K562 (cell line): ENCODE measurements around the gene SFRP5. TPM values are rescaled to one million over a fixed set of nuclear protein-coding genes. Genes with fewer than 3 reads are reported as not detected.

Experiments
- BRF1 ChIP-seq: IDR thresholded peaks from 3 replicates; pipeline ENCODE4 v1.6.1; 2011; ENCODE audit warnings: borderline replicate concordance, mild to moderate bottlenecking; ENCODE audit not compliant: insufficient read length; ENCODE audit errors: extremely low read depth
- FOXJ2 ChIP-seq: fragments of 200-800 bp; sonication (Bioruptor generic); IDR thresholded peaks from 2 replicates; pipeline ENCODE4 v1.6.1; 2016; ENCODE audit warnings: missing genetic modification characterization, missing compliant biosample characterization
- FOXK2 ChIP-seq, 2 experiments: fragments of 450-650 bp; IDR thresholded peaks in 1 of 2; conservative IDR thresholded peaks in 1 of 2; 2 replicates each; pipeline ENCODE4 v1.6.1; 2016; ENCODE audit warnings: low read depth in 2 of 2, mild to moderate bottlenecking in 1 of 2
- SMAD4 ChIP-seq: fragments of 250-450 bp; sonication (Bioruptor Pico); conservative IDR thresholded peaks from 2 replicates; pipeline ENCODE4 v1.8.0; 2021; ENCODE audit warnings: inconsistent platforms, mild to moderate bottlenecking, moderate library complexity
- ZNF696 ChIP-seq: fragments of 250-450 bp; sonication (Bioruptor Pico); conservative IDR thresholded peaks from 2 replicates; pipeline ENCODE4 v1.4.0; 2020; ENCODE audit warnings: mild to moderate bottlenecking, moderate library complexity
- ZNF77 ChIP-seq: fragments of 250-450 bp; sonication (Bioruptor Pico); IDR thresholded peaks from 2 replicates; pipeline ENCODE4 v1.5.0; 2020
- ZZZ3 ChIP-seq: fragments of 450-650 bp; IDR thresholded peaks from 2 replicates; pipeline ENCODE4 v1.6.1; 2016; ENCODE audit warnings: antibody characterized with exemption, mild to moderate bottlenecking, moderate library complexity
- polyA plus RNA-seq, 8 experiments: library from polyadenylated mRNA; depleted of rRNA in 4 of 8; stranded (reverse) in 5 of 8; unstranded in 3 of 8; fragments of >200 nt; fragmentation: Nextera tagmentation in 2 of 8; fragmentation: Illumina TruSeq in 1 of 8; extraction: Ambion mirVana in 2 of 8; extraction: Trizol in 1 of 8; gene quantifications; 2 replicates each; pipeline versions ENCODE4 v1.2.1 to v1.2.3, GENCODE V29; 2011 to 2014; ENCODE audit warnings: inconsistent platforms in 1 of 8, missing spikeins in 1 of 8
- total RNA-seq, 7 experiments: library from RNA; depleted of rRNA in 6 of 7; stranded (reverse); fragments of >200 nt in 6 of 7; fragmentation: Illumina TruSeq in 2 of 7; extraction: Trizol in 2 of 7; gene quantifications; 2 replicates each; pipeline versions ENCODE4 v1.2.1 to v1.2.3, GENCODE V29; 2011 to 2021; ENCODE audit warnings: low replicate concordance in 1 of 7
- TF ChIP-seq, protein P1 (sequence below), 2 experiments: fragments of 450-650 bp; IDR thresholded peaks; 2 replicates each; pipeline ENCODE4 v1.6.1; 2016
- TF ChIP-seq, protein P2 (sequence below): fragments of 200-600 bp; sonication (generic); IDR thresholded peaks from one replicate; pipeline ENCODE4 v1.6.1; 2012; ENCODE audit warnings: mild to moderate bottlenecking, low read depth, low read length, inconsistent platforms
- TF ChIP-seq, protein P3 (sequence below): fragments of 450-650 bp; IDR thresholded peaks from 2 replicates; pipeline ENCODE4 v1.6.1; 2016

SFRP5 gene
- total and polyA plus RNA-seq, 9 of the 15 experiments (the other 6 are each of a cell fraction or from before 2014, with no cell fraction given) = 0.07 to 0.29 (median 0.13) TPM; not detected in 3

DNA sequence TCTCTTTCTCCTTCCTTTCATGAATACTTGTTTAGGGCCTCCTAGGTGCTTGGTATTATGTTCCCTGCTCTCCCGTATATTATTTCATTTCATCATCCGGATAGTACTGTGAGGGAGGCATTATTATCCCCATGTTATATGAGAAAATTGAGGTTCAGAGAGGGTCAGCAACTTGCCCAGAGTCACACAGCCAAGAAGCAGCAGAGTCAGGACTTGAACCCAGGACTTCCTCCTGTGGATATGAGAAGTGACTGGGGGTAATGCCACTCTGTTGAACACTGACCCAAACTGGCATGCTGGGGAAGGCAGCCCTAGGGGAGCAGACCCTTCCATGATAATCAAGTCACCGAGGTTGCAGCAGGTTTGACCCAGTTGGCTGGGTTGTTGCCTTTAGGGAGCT, 8.2 kb upstream of the SFRP5 start (continued):
- TF ChIP-seq, protein P1, sequence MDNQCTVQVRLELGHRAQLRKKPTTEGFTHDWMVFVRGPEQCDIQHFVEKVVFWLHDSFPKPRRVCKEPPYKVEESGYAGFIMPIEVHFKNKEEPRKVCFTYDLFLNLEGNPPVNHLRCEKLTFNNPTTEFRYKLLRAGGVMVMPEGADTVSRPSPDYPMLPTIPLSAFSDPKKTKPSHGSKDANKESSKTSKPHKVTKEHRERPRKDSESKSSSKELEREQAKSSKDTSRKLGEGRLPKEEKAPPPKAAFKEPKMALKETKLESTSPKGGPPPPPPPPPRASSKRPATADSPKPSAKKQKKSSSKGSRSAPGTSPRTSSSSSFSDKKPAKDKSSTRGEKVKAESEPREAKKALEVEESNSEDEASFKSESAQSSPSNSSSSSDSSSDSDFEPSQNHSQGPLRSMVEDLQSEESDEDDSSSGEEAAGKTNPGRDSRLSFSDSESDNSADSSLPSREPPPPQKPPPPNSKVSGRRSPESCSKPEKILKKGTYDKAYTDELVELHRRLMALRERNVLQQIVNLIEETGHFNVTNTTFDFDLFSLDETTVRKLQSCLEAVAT (IDR thresholded peaks at IDR 0.05) = no peak
- TF ChIP-seq, protein P2, sequence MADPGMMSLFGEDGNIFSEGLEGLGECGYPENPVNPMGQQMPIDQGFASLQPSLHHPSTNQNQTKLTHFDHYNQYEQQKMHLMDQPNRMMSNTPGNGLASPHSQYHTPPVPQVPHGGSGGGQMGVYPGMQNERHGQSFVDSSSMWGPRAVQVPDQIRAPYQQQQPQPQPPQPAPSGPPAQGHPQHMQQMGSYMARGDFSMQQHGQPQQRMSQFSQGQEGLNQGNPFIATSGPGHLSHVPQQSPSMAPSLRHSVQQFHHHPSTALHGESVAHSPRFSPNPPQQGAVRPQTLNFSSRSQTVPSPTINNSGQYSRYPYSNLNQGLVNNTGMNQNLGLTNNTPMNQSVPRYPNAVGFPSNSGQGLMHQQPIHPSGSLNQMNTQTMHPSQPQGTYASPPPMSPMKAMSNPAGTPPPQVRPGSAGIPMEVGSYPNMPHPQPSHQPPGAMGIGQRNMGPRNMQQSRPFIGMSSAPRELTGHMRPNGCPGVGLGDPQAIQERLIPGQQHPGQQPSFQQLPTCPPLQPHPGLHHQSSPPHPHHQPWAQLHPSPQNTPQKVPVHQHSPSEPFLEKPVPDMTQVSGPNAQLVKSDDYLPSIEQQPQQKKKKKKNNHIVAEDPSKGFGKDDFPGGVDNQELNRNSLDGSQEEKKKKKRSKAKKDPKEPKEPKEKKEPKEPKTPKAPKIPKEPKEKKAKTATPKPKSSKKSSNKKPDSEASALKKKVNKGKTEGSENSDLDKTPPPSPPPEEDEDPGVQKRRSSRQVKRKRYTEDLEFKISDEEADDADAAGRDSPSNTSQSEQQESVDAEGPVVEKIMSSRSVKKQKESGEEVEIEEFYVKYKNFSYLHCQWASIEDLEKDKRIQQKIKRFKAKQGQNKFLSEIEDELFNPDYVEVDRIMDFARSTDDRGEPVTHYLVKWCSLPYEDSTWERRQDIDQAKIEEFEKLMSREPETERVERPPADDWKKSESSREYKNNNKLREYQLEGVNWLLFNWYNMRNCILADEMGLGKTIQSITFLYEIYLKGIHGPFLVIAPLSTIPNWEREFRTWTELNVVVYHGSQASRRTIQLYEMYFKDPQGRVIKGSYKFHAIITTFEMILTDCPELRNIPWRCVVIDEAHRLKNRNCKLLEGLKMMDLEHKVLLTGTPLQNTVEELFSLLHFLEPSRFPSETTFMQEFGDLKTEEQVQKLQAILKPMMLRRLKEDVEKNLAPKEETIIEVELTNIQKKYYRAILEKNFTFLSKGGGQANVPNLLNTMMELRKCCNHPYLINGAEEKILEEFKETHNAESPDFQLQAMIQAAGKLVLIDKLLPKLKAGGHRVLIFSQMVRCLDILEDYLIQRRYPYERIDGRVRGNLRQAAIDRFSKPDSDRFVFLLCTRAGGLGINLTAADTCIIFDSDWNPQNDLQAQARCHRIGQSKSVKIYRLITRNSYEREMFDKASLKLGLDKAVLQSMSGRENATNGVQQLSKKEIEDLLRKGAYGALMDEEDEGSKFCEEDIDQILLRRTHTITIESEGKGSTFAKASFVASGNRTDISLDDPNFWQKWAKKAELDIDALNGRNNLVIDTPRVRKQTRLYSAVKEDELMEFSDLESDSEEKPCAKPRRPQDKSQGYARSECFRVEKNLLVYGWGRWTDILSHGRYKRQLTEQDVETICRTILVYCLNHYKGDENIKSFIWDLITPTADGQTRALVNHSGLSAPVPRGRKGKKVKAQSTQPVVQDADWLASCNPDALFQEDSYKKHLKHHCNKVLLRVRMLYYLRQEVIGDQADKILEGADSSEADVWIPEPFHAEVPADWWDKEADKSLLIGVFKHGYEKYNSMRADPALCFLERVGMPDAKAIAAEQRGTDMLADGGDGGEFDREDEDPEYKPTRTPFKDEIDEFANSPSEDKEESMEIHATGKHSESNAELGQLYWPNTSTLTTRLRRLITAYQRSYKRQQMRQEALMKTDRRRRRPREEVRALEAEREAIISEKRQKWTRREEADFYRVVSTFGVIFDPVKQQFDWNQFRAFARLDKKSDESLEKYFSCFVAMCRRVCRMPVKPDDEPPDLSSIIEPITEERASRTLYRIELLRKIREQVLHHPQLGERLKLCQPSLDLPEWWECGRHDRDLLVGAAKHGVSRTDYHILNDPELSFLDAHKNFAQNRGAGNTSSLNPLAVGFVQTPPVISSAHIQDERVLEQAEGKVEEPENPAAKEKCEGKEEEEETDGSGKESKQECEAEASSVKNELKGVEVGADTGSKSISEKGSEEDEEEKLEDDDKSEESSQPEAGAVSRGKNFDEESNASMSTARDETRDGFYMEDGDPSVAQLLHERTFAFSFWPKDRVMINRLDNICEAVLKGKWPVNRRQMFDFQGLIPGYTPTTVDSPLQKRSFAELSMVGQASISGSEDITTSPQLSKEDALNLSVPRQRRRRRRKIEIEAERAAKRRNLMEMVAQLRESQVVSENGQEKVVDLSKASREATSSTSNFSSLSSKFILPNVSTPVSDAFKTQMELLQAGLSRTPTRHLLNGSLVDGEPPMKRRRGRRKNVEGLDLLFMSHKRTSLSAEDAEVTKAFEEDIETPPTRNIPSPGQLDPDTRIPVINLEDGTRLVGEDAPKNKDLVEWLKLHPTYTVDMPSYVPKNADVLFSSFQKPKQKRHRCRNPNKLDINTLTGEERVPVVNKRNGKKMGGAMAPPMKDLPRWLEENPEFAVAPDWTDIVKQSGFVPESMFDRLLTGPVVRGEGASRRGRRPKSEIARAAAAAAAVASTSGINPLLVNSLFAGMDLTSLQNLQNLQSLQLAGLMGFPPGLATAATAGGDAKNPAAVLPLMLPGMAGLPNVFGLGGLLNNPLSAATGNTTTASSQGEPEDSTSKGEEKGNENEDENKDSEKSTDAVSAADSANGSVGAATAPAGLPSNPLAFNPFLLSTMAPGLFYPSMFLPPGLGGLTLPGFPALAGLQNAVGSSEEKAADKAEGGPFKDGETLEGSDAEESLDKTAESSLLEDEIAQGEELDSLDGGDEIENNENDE = no peak
- TF ChIP-seq ZZZ3 (no peak), BRF1 (no peak), ZNF77 (CRISPR knock-in tag) (no peak), ZNF696 (CRISPR knock-in tag) (no peak), FOXJ2 (no peak), FOXK2 (conservative IDR thresholded peaks at IDR 0.05 in 1 of 2, IDR thresholded peaks at IDR 0.05 in 1 of 2; ENCODE audit: low read depth in 2 of 2) (no peak), SMAD4 (no peak)
- TF ChIP-seq, protein P3, sequence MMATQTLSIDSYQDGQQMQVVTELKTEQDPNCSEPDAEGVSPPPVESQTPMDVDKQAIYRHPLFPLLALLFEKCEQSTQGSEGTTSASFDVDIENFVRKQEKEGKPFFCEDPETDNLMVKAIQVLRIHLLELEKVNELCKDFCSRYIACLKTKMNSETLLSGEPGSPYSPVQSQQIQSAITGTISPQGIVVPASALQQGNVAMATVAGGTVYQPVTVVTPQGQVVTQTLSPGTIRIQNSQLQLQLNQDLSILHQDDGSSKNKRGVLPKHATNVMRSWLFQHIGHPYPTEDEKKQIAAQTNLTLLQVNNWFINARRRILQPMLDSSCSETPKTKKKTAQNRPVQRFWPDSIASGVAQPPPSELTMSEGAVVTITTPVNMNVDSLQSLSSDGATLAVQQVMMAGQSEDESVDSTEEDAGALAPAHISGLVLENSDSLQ = no peak
